Panc1 (cell line): ENCODE results near the gene PHC2.

ENCODE experiments used
- CTCF ChIP-seq: fragments of 450-650 bp; IDR thresholded peaks from 2 replicates; pipeline ENCODE4 v1.5.1; 2017; ENCODE audit warnings: mild to moderate bottlenecking
- REST ChIP-seq, 2 experiments: IDR thresholded peaks; 2 replicates each; pipeline ENCODE4 v1.6.1; 2011 to 2012; ENCODE audit warnings: low read depth in 2 of 2, control low read depth in 1 of 2, low read length in 1 of 2, mild to moderate bottlenecking in 1 of 2, moderate library complexity in 1 of 2; ENCODE audit not compliant: insufficient read depth in 1 of 2
- TCF7L2 ChIP-seq: IDR thresholded peaks from 2 replicates; pipeline ENCODE4 v1.6.1; 2011; ENCODE audit warnings: mild to moderate bottlenecking, low read depth, low read length, inconsistent platforms

GRCh38 chr1:33292726-33293340 is 138.1 kb downstream of the PHC2 start:
- TF ChIP-seq CTCF (no peak), REST (IDR thresholded peaks at IDR 0.05; ENCODE audit: insufficient read depth in 1 of 2, low read depth in 2 of 2, low read length in 1 of 2) (no peak), TCF7L2 (no peak)
